Fibroblast of the aortic adventitia (primary cell): ENCODE measurements around the gene FREM2. TPM values are rescaled to one million over a fixed set of nuclear protein-coding genes. Genes with fewer than 3 reads are reported as not detected.

Experiments used
- DNase-seq: peaks from one replicate; pipeline ENCODE4 v3.0.0-alpha.2; 2010; ENCODE audit warnings: low read depth
- H3K4me3 ChIP-seq: 2 replicates; pipeline ENCODE4 v1.5.1; 2011; ENCODE audit warnings: low read depth, mild to moderate bottlenecking, control low read depth, low read length, moderate library complexity
- CTCF ChIP-seq: IDR thresholded peaks from 2 replicates; pipeline ENCODE4 v1.5.1; 2011; ENCODE audit warnings: mild to moderate bottlenecking, low read length, control low read depth, inconsistent platforms; ENCODE audit not compliant: insufficient read depth
- total RNA-seq: library from RNA; depleted of rRNA; stranded (reverse); fragments of >200 nt; gene quantifications from 2 replicates; pipeline ENCODE4 v1.2.3, GENCODE V29; 2012; ENCODE audit warnings: low replicate concordance

Gene FREM2
- total RNA-seq, 1 donor, result not detected

GRCh38 chr13:38888309-38888708 is 201.4 kb downstream of the FREM2 start:
- TF ChIP-seq CTCF, result no peak
- DNase-seq, result no peak

GRCh38 chr13:38895075-38895474 is 208.2 kb downstream of the FREM2 start:
- TF ChIP-seq CTCF, result no peak
- H3K4me3 ChIP-seq, result no peak overlapping the region
- DNase-seq, result no peak

More at GRCh38 chr13:38888309-38888708, 201.4 kb downstream of the FREM2 start:
- H3K4me3 ChIP-seq, result no peak overlapping the region

DNA sequence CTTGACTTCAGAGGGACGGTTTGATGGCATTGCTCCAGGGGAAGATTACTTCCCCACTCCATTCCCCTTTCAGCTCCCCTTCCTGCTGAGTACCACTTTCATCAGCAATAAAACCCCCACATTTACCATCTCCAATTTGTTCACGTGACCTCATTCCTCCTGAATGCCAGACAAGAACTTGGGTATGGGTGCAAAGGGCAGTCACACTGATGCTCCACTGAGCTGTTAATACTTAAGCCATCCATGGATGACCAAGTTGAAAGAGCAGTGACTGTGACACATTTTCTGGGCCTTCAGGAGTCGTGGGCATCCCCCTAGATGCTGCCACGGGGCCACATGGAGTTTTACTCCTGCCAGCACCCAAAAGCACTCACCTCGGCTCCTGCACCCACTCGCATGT is 210.6 kb downstream of the FREM2 start:
- DNase-seq, result no peak
- no peak for TF ChIP-seq CTCF
- H3K4me3 ChIP-seq, result no peak overlapping the region

DNA sequence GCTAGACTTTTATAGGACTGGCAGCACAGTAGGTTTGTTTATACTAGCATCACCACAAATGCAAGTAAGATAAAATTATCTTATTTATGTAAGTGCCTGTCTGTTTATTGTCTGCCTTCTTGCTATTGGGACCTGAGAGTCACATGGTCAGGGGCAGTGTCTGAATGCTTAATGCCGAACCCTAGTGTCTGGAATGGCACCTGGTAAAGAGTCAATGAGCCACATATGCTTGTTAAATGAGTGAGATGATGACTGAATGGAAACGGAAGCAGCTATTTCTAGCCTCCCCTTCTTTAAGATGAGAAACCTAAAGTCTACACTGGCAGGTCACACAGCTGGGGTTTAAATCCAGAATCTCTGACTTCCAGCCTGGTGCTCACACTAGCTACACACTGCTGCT is 211.6 kb downstream of the FREM2 start:
- no peak overlapping the region for H3K4me3 ChIP-seq
- TF ChIP-seq CTCF, result no peak
- no peak for DNase-seq

DNA sequence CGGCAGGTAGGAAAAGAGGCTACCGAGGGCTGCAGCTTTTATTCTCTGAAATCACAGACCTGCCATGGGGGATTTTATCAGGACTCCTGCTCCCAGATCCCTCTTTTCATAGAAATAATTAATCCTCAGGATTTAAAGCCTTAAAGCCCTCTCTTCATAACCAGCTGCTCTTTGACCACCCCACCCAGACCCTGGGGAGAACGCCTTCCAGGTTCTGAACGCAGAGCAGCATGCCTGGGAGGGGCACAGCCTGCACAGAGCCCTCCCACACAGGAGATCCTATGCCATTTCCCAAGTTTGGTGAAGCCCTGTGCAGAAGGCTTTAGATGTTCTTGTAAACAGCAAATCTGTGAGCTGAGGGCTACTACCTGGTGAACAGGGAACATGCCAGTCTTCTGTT is 212.7 kb downstream of the FREM2 start:
- no peak for TF ChIP-seq CTCF
- H3K4me3 ChIP-seq, result no peak overlapping the region
- no peak for DNase-seq

DNA sequence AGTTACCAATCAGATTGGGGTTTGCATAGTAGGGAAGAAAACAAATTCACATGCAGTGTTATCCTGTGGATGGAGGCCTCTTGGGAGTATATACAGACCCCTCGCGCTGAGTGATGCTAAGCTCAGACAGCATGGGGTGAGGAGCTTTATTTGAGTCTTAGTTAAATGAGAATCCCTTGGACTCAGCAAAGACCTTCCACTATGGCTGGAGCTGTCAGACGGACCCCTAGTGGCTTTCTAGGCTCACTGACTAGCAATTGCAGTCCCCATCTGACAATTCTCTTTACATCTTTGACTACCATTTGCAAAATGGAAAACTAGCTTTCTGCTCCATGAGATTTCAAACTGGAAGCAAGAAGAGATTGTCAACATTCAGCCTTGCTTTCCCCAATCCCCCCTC is 213.3 kb downstream of the FREM2 start:
- peak; percentile 2 for TF ChIP-seq CTCF
- DNase-seq, result no peak
- no peak overlapping the region for H3K4me3 ChIP-seq

DNA sequence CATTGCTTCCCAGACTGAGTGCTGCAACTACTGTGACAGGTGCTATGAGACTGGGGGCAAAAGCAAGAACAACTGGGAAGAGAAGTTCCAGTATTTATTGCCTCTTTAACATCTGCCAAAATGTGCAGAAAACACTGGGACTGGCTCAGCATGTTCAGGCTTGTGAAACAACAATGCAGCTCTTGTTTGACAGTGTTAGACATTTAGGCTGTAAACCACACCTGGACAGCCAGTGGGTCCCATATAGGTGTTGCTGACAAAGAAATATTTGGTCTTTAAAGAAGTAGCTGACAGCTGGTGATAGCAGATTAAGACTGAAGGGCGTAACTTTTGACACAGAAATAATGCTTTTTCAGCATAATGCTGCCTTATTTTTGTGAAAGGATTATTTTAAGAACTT is 215.7 kb downstream of the FREM2 start:
- DNase-seq, result no peak
- TF ChIP-seq CTCF, result no peak
- H3K4me3 ChIP-seq, result no peak overlapping the region
